T-helper 2 cell (primary cell): ENCODE measurements around the gene FOXO6.
A peak's percentile ranks its signal among the peaks of the same experiment; 100 is the strongest.

Experiments
- DNase-seq, 5 experiments: peaks; one replicate each; pipeline versions ENCODE4 v3.0.0 to v3.0.0-alpha.2; 2012 to 2022

The FOXO6 gene

GRCh38 chr1:41353744-41354143 is 7.5 kb upstream of the FOXO6 start:
- DNase-seq: no peak

DNA sequence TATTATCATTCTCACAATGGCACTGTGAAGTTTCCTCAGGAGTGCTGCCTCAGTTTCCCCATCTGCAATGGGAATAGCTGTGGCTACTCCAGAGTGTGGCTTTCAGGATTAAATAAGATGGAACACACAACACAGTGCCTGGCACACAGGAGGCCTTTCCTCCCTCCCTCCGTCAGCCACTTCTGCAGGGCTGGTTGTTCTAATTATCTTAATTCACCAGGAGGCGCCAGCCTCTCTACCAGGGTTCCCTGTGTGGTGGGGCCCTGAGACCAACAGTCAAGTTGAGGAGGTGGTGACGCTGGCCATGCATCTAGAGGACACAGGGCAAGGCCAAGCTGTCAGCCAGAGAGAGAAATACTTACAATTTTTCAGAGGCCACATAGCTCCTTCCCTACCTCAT is 6.3 kb upstream of the FOXO6 start:
- no peak for DNase-seq

- DNase-seq: no peak
Observed at GRCh38 chr1:41355356-41355755, 5.9 kb upstream of the FOXO6 start.

GRCh38 chr1:41355761-41356160 is 5.5 kb upstream of the FOXO6 start:
- DNase-seq: no peak

- no peak for DNase-seq
Observed at GRCh38 chr1:41356752-41357151, 4.5 kb upstream of the FOXO6 start.

DNA sequence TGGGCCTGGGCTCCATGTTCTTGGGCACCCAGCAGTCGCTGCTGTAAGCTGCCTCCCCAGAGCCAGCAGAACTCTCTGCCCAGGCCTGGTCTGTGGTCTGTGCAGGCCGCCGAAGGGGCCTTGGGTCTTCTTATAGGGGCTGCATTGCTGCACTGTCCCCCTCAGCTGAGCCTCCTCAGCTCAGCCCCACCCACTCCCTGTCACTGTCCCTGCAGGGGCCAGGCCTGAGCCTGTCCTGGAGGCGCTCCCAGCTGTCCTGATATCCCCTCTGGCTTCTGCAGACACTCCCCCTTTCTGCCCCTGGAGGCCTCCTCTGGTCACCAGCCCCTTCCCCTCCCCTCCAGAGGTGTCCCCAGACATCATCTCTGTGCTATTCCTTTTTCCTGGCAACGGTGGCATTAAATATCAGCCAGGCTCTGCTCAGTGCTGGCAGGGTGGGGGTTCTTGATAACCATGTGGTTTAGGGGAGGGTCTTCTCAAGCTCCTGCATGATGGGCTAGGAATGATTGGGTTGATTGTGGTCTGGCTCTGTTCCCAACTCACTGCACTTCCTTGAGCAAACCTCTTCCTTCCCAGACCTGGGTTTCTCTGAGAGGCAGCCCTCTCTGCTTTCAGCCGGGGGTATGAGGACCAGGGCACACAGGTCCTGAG is 3.7 kb upstream of the FOXO6 start:
- DNase-seq: no peak

DNA sequence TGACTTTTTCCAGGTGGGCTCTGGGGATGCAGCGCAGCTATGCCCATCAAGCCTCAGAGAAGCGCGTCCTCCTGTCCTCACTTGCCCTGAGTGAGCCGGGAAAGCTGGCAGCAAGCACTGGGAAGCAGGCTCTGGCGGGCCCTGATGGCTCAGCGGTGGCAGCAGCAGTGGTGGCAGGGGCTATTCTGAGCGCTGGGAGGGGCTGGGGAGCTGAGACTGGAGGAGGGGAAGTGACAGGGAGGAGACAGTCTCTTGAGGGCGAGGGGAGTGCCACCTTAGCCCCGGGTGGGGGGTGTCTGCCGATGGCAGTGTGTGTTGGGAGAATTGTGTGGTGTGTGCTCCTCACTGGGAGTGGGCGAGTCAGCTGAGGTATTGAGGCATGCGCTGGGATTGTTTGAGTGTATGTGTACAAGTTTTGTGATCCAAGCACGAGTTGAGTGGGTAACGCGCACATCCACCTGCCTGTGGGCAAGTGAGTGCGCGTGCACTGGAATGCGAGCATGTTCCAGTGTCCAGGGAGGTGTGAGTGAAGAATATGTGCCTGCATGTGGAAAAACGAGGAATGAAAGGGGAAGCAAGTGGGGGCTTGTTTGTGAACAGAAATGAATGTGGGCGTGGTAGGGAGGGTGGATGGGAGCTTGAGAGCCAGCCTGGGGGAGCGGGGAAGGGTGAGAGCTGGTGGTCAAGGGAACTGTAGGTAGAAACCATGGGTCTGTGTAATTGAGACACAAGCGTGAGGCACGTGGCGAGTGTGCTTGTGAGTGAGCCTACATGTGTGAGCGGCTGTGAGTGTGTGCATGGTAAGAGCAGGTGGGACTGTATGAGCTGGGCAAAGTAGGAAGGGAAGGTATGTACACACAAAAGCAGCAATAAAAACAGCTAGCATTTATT is 2.9 kb upstream of the FOXO6 start:
- DNase-seq: no peak

GRCh38 chr1:41359211-41360073 is 1.8 kb upstream of the FOXO6 start:
- no peak for DNase-seq

GRCh38 chr1:41360074-41360785 is 1.0 kb upstream of the FOXO6 start:
- no peak for DNase-seq

DNA sequence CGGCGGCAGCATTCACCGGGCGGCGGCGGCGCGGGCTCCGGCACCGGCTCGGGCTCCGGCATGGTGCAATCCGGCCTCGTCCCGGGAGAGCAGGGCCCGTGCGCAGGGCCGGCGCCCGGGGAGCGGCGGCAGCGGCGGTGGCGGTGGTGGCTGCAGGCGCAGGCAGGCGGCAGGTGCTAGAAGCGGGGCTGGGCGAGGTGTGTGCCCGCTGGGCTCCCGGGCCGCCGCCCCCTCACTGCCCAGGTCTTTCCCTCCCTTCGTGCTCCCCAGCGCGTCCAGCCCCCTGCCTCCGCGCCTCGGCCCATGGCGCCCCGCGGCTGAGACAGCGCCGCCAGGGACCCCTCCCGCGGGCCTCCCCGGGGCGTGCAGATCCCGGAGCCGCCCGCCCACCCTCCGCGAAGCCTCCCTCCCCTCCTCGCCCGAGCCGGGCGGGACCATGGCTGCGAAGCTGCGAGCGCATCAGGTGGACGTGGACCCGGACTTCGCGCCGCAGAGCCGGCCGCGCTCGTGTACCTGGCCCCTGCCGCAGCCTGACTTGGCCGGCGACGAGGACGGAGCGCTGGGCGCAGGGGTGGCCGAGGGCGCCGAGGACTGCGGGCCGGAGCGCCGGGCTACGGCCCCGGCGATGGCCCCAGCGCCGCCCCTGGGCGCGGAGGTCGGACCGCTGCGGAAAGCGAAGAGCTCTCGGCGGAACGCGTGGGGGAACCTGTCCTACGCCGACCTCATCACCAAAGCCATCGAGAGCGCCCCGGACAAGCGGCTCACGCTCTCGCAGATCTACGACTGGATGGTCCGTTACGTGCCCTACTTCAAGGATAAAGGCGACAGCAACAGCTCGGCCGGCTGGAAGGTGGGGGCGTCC is 492 bp downstream of the FOXO6 start:
- DNase-seq: peak in 2 of 5 experiments; percentile 28 to 32

- no peak for DNase-seq
Observed at GRCh38 chr1:41362357-41362721, 1.1 kb downstream of the FOXO6 start.

DNA sequence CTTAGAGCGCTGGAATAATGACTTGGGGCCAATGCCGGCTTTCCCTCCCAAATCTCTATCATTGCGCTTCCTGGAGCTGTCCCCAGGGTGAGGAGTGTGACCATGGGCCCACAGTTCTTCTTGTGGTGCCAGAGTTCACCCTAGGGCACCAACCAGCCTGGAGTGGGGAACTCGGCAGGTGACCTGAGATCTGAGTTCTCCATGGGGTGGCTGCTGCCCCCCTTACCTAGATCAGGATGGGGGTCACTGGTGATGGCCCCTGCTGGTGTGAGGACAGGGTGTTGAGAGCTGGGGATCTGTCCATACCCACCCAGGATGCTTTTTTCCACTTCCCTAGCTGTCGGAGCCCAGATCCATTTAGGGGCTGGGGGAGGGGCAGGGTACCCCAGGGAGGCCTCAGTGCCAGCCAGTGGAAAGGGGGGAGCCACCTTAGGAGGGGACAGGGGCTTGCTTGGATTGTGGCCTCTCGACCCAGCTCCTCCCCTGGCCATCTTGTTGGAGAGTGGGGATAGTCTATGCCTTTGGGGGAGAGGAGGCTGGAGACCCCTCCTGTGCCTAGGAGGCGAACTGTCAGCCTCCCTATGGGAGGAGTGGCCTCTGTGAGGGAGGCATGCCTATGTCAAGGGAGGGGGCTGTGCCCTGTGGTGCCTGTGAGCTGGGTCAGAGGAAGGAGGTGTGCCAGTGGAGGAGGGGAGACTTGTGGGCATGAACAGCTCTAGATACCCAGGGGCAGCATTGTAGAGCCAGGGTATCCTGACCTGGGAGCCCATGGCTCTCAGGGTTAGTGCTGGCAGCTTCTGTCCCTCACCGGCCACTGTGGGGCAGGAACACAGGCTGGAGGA is 1.7 kb downstream of the FOXO6 start:
- DNase-seq: no peak

DNA sequence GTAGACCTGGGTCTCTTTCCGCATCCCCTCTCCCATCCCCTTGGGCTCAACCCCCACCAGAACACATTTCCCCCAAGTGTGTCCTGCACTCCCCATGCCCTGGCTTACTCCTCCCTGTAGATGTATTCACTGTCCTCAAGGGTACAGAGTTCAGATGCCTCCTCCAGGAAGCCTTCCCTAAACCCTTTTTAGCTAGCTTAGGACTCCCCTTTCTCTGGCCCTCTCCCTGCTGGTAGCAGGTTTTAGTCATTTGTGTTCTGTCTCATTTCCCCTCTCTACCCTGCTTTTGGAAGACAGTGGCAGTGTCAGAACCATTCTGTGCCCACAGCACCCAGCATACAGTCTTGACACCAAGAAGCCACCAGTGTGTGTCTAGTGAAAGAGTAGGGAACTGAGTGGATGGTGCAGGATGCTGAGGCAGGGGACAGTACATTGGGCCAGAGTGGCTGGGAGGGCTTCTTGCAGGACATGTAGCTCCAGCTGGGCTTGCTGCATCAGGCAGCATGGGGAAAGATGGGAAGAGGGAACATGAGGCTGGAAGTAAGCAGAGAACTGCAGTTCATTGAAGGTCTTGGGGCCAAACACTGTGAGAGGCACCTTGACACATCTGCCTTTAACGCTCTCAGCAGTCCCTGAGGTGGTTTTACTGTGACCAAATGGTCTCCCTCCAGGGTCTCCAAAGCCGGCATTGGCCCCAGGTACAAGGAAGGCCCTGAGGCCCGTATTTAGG is 2.5 kb downstream of the FOXO6 start:
- no peak for DNase-seq

DNA sequence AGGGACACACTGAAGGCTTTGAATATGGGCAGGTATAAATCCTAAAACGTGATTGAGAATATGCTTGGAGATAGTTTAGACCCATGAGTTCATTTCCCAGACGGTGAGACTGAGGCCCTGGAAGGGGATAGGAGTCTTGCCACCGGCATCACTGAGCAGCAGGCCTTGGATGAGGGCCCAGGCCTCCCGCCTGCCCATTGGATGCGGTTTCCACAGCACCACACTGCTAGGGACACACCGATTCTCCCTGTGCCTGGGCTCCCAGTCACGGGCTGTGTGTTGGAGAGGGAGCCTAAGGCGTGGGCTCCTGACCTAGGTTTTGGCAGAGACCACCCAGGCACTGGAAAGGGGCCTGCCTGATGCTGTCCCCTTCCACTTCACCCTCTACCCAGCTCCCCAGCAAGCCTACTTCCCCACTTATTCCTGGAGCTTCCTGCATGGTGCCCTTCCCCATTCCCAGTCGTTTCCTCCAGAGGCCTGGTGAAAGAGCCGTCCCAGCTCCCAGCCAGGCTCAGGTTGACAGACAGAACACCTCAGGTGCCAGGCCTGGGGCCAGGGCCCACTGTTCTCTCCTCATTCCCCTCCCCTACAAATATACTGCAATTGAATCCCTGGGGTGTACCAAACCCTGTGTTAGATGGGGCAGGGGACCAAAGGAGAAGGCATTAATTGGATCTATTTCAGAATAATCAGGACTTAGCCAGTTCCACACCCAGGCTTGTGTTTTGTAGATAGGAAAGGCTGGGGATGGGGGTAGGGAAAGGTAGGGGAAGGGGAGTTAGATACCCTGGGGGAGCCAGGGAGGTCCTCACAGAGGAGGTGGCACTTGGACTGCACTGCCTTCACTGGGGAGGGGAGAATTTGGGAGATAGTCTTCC is 3.4 kb downstream of the FOXO6 start:
- DNase-seq: no peak

DNA sequence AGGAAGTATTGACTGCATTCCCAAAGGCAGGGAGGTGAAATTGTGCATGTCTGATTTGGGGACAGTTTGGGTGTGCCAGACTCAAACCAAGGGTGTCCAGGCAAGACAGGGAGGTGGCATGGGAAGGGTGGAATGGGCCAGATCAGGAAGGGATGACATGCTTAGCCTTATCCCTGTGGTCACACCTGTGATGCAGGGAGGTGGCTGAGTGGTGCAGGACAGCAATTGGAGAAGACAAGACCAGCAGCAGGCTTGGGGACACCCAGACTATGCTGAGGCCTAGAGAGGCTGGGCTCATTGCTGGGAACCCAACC is 4.0 kb downstream of the FOXO6 start:
- DNase-seq: no peak

- peak in 2 of 5 experiments; percentile 19 to 45 for DNase-seq
Observed at GRCh38 chr1:41365772-41366454, 4.7 kb downstream of the FOXO6 start.

- peak in 2 of 5 experiments; percentile 22 to 46 for DNase-seq
Observed at GRCh38 chr1:41366455-41367287, 5.4 kb downstream of the FOXO6 start.

DNA sequence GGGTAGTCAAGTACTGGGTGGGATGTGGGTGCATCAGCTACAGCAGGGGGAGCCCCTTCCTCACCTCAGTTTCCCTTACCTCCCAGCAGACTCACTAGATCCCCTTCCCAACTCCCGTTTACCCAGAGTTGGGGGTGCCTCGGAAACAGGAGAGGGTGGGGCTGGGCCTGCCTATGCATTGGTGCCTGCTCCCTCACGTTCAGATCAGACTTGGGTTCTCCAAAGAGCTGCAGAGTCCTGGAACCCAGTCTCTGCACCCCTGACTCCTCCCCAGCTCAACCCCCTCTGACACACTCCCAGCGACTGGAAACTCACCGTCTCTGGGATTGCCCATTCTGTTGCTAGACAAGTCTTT is 6.0 kb downstream of the FOXO6 start:
- no peak for DNase-seq
